ENCODE measurements around the gene PRRT1.

Gene PRRT1

GRCh38 chr6:32179766-32180405, 28.1 kb upstream of the PRRT1 start:
- TF ChIP-seq CTCF (conservative IDR thresholded peaks at IDR 0.05; ENCODE audit: low read length) = no peak
- no peak overlapping the region for H3K4me3 ChIP-seq (ENCODE audit: low read length)
- no peak for DNase-seq (ENCODE audit: low read depth)

DNA sequence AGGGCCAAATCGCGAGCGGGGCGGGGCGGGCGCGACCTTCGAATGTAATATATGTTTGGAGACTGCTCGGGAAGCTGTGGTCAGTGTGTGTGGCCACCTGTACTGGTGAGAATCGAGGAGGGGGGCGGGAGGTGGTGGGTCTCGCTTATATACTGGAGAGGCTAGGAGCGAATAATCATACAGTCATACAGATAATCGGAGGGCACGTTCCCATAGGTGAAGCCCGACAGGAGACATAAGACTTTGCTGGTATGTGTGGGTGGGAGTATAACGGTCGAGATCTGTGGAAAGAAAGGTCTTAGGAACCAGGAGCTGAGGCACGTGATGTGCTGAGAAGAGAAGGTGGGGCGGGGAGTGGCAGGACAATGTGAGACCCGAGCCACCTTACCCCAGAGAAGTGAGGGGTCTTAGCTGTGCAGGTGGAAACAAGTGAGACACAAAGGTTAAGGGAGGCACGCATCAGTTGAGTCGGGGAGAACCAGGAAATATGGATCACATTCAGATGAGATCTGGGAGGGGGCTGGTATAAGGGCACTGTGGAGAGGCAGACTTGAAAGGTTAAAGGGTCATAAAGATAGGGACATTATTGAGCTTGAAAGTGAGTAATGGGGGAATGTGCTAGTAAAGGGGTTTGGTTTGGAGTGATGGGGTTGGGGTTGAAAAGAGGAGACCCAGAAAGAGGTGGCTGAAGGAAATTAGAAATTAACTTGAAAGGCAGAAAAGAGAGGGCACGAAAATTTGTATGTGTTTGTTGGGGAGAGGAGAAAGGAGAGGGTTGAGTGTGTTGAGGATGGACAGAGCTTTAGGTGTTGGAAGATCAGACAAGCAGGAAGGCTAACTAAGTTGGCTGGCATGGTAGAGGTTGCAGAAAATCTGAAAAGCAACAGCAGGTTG, 27.1 kb upstream of the PRRT1 start:
- TF ChIP-seq CTCF (conservative IDR thresholded peaks at IDR 0.05; ENCODE audit: low read length) = no peak
- no peak for DNase-seq (ENCODE audit: low read depth)
- H3K4me3 ChIP-seq (ENCODE audit: low read length) = peak overlapping the region; percentile 97

- H3K4me3 ChIP-seq (ENCODE audit: low read length) = peak within 1 kb of the TSS; percentile 97
- no peak for TF ChIP-seq CTCF (conservative IDR thresholded peaks at IDR 0.05; ENCODE audit: low read length)
- peak; percentile 100 for DNase-seq (ENCODE audit: low read depth)
These were observed 26.2 kb upstream of the PRRT1 start, which contains the start of gene RNF5 for GRCh38 chr6:32177788-32178546. RNF5 (plus strand) TSS chr6:32178405; CDS start chr6:32178512, 107 bp downstream.

DNA sequence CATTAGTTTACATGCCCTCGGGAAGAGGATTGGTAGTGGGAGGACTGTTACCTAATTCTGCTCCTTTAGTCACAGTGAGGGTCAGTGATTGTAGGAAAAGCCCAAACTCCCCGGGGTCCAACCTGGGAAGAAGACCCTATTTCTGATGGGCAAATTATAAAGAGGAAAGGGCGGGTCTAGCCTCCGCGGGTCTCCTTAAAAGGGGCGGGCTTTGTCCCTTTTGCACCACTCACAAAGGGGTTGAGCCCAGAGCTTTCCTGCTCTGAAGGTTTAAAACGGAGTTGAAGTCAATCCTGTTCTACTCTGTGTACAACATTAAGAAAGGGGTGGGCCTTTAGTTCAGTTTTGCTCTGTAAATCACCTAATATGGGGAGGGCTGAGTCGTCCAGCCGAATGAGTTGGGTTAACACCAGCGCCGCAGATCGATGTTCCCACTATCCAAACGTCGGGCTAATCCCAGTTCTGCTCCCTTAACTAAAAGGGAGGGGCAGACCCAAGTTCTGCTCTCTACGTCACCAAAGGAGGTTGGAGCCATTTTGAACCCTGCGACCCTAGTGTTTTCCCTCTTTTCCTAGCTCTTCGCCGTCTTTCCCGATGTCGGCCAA, 25.5 kb upstream of the PRRT1 start:
- H3K4me3 ChIP-seq (ENCODE audit: low read length) = peak overlapping the region; percentile 97
- TF ChIP-seq CTCF (conservative IDR thresholded peaks at IDR 0.05; ENCODE audit: low read length) = no peak
- no peak for DNase-seq (ENCODE audit: low read depth)

GRCh38 chr6:32176476-32177182, 24.9 kb upstream of the PRRT1 start:
- no peak for TF ChIP-seq CTCF (conservative IDR thresholded peaks at IDR 0.05; ENCODE audit: low read length)
- peak overlapping the region; percentile 97 for H3K4me3 ChIP-seq (ENCODE audit: low read length)
- DNase-seq (ENCODE audit: low read depth) = peak; percentile 40

DNA sequence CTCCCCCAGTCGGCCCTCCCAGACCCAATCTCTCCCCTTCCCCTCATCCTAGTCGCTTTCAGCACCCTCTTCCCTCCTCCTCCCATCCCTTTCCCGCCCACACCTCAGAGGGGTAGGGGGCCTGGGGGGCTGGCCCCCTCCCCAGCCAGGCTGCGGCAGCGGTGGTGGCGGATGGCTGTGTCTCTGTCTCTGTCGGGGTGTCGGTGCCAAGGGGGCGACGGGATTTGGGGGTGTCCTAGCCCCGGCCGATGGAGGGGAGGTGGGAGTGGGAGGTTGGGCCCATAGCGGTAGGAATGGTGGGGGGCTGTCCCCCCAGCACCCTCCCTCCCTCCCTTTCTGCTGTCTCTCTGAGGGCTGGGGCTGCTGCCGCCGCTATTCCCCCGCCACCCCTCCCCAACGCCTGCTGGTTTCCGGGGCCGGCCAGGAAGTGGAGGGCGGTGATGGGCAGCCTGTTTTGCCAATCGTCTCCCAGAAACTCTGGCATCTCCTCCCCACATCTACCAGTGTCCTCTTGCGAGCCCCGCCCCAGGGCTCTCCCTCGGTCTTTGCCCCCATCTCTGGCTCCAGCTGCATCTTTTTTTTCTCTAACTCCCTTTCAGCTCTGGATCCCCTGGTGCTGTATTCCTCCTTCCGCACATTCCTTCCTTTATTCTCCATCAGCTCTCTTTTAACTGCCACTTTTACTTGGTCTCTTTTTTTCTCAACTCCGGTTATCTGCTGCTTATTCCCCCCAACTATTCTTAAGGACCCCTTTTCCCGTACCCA, 24.2 kb upstream of the PRRT1 start, which contains the start of gene AGPAT1:
AGPAT1 (minus strand) TSS at position 374 of the 765 bp plus-strand sequence. CDS start 4,588 bp downstream, outside the sequence.
- peak; percentile 98 for DNase-seq (ENCODE audit: low read depth)
- H3K4me3 ChIP-seq (ENCODE audit: low read length) = peak within 1 kb of the TSS; percentile 97

More for the DNA sequence above, 24.2 kb upstream of the PRRT1 start, which contains the start of gene AGPAT1:
- TF ChIP-seq CTCF (conservative IDR thresholded peaks at IDR 0.05; ENCODE audit: low read length) = no peak

Data from AG10803 (cell line).